ENCODE data around the gene RRP8. TPM values are rescaled to one million over a fixed set of nuclear protein-coding genes. Genes with fewer than 3 reads are reported as not detected.
A peak's percentile ranks its signal among the peaks of the same experiment; 100 is the strongest.

RRP8 gene
- total and polyA plus RNA-seq, 9 of the 15 experiments (the other 6 are each of a cell fraction or from before 2014, with no cell fraction given), result 5.7 to 47.3 (median 32.6) TPM

- TF ChIP-seq ATF7 (IDR thresholded peaks at IDR 0.05), result peak; percentile 69; the same call in 1 of the 2 replicates
- TF ChIP-seq MYBL2 (IDR thresholded peaks at IDR 0.05; ENCODE audit: low read depth), result no peak
- no peak for TF ChIP-seq MYBL2 (CRISPR knock-in tag; IDR thresholded peaks at IDR 0.05; ENCODE audit: borderline replicate concordance)
- TF ChIP-seq NFXL1 (CRISPR knock-in tag; IDR thresholded peaks at IDR 0.05), result no peak
Observed at GRCh38 chr11:6576471-6577373, 26.7 kb downstream of the RRP8 start (continued).

GRCh38 chr11:6574816-6575715, 28.4 kb downstream of the RRP8 start:
- ATAC-seq (no peak), DNase-seq (ENCODE audit: extremely low read depth in 1 of 4, low spot score in 3 of 4) (no peak), FAIRE-seq (no peak)
- CTCF ChIA-PET (ENCODE audit: low intra/inter-chr PET ratio), result no interaction called here
- Histone ChIP-seq H4K20me1 (replicated peaks; ENCODE audit: control insufficient read depth, insufficient read depth, low read length) (no peaks in the 10 kb centered on the region), H3K27ac (ENCODE audit: extremely low read depth, low read depth, low read length) (no peak overlapping the region), H3K9me3 (replicated peaks; ENCODE audit: control insufficient read depth, insufficient read depth, low read depth, low read length) (no peaks in the 10 kb centered on the region), H3K4me3 (no peak overlapping the region), H3K9me1 (ENCODE audit: control insufficient read depth, insufficient read depth, low read length) (peaks cover 3% of the 10 kb centered on the region), H3K4me2 (ENCODE audit: insufficient read depth, low read length) (no peak overlapping the region), H3K4me1 (replicated peaks in 1 of 2; ENCODE audit: control insufficient read depth in 2 of 2, insufficient read depth in 2 of 2, low read length in 2 of 2) (peaks cover 13 to 15% of the 10 kb centered on the region in 2 experiments), H3K79me2 (ENCODE audit: control insufficient read depth, insufficient read depth, low read length) (no peaks in the 10 kb centered on the region), H3K27me3 (ENCODE audit: control insufficient read depth in 2 of 2, insufficient read depth in 2 of 2, low read length in 2 of 2) (no peaks in the 10 kb centered on the region), H2AFZ (ENCODE audit: low read depth, low read length) (no peak overlapping the region), H3K36me3 (ENCODE audit: control insufficient read depth, insufficient read depth, low read length) (no peaks in the 10 kb centered on the region), H3K9ac (ENCODE audit: insufficient read depth in 1 of 2, low read depth in 2 of 2, low read length in 2 of 2) (no peak overlapping the region)
- in situ Hi-C loops (cut with MboI), result no loop called here
- no TSS peak for BruUV-seq (replicated peaks)
- intact Hi-C loops (cut with micrococcal nuclease), result no loop called here
- TF ChIP-seq SREBF2 (CRISPR knock-in tag; IDR thresholded peaks at IDR 0.05) (no peak), ZNF253 (CRISPR knock-in tag; conservative IDR thresholded peaks at IDR 0.05) (no peak), CBX3 (IDR thresholded peaks at IDR 0.05; ENCODE audit: borderline replicate concordance in 1 of 2, low read length in 2 of 2) (no peak), HMBOX1 (IDR thresholded peaks at IDR 0.05) (no peak), SMARCC2 (IDR thresholded peaks at IDR 0.05; ENCODE audit: low read depth) (no peak), HES1 (IDR thresholded peaks at IDR 0.05; ENCODE audit: low read depth) (no peak), KLF1 (tag; IDR thresholded peaks at IDR 0.05) (no peak), ADNP (tag; IDR thresholded peaks at IDR 0.05) (no peak), ZNF24 (IDR thresholded peaks at IDR 0.05) (no peak), FOS (IDR thresholded peaks at IDR 0.05; ENCODE audit: extremely low read depth, insufficient read length) (no peak), CSDE1 (IDR thresholded peaks at IDR 0.05) (no peak), NCOR1 (IDR thresholded peaks at IDR 0.05) (no peak)
- WGBS (ENCODE audit: insufficient coverage, low coverage, missing lambda C conversion rate), result 75% methylated on average over 6 of the region's 6 CpGs
- POLR2A ChIA-PET, result interaction anchor here (0.6 to 1.8 kb wide), 3 partner anchors 12 to 28 kb away, joined by 3 to 8 read pairs (median 4); no protein-coding TSS in a partner anchor

Measured in K562 (cell line).